ENCODE data around the gene NUP155. TPM values are rescaled to one million over a fixed set of nuclear protein-coding genes. Genes with fewer than 3 reads are reported as not detected.
"Not testable (repeated sequence)": the region's sequence is repeated elsewhere in the genome, so short reads cannot be mapped to it uniquely, and the experiment has no call there.

NUP155 gene
- total RNA-seq, 1 donor from 2014 or later, result 89.3 TPM

DNA sequence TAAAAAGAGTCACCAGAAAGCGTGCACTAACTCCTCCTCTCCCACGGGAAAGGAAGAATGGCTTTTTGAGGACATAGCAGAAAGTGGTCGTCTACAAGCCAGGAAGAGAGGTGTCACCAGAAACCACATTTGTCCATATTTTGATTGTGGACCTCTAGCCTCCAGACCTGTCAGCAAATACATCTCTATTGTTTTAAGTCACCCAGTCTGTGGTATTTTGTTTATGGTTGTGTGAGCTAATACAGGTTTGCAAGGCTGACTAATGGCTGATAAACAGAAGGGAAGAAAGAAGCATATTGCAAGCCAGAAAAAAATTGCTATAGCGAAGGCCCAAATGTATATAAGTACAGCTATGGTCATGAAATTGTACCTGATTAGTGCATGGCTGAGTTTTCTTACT, 29.6 kb upstream of the NUP155 start:
- no peak overlapping the region for H3K4me3 ChIP-seq
- H3F3A ChIP-seq (ENCODE audit: low read depth), result no peaks in the 10 kb centered on the region
- peaks cover 3% of the 10 kb centered on the region for H3K36me3 ChIP-seq
- no peaks in the 10 kb centered on the region for H3K4me1 ChIP-seq
- H3K4me1 Mint-ChIP-seq, result no peaks in the 10 kb centered on the region
- no peaks in the 10 kb centered on the region for H3K79me2 ChIP-seq (ENCODE audit: low read depth)
- no peak overlapping the region for H2AFZ ChIP-seq (replicated peaks)
- H3K9ac ChIP-seq, result no peak overlapping the region
- H3K4me3 Mint-ChIP-seq, result no peak overlapping the region
- no peak for DNase-seq (ENCODE audit: low spot score)
- no peak overlapping the region for H3K4me2 ChIP-seq
- H3K9me3 Mint-ChIP-seq, result no peaks in the 10 kb centered on the region
- H3K36me3 Mint-ChIP-seq, result peaks cover 12% of the 10 kb centered on the region
- H4K20me1 ChIP-seq (ENCODE audit: low read depth), result no peaks in the 10 kb centered on the region
- H3K27me3 ChIP-seq, result no peaks in the 10 kb centered on the region
- no peak overlapping the region for H3K27ac ChIP-seq
- H3K27ac Mint-ChIP-seq, result no peak overlapping the region
- H3K9me3 ChIP-seq (ENCODE audit: low read depth), result no peaks in the 10 kb centered on the region
- no peaks in the 10 kb centered on the region for H3K27me3 Mint-ChIP-seq (ENCODE audit: insufficient read depth, low read depth)
- TF ChIP-seq EZH2phosphoT487 (IDR thresholded peaks at IDR 0.05) (no peak), EZH2 (IDR thresholded peaks at IDR 0.05) (no peak)
- TF ChIP-seq, protein P1, sequence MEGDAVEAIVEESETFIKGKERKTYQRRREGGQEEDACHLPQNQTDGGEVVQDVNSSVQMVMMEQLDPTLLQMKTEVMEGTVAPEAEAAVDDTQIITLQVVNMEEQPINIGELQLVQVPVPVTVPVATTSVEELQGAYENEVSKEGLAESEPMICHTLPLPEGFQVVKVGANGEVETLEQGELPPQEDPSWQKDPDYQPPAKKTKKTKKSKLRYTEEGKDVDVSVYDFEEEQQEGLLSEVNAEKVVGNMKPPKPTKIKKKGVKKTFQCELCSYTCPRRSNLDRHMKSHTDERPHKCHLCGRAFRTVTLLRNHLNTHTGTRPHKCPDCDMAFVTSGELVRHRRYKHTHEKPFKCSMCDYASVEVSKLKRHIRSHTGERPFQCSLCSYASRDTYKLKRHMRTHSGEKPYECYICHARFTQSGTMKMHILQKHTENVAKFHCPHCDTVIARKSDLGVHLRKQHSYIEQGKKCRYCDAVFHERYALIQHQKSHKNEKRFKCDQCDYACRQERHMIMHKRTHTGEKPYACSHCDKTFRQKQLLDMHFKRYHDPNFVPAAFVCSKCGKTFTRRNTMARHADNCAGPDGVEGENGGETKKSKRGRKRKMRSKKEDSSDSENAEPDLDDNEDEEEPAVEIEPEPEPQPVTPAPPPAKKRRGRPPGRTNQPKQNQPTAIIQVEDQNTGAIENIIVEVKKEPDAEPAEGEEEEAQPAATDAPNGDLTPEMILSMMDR (IDR thresholded peaks at IDR 0.05), result no peak

DNA sequence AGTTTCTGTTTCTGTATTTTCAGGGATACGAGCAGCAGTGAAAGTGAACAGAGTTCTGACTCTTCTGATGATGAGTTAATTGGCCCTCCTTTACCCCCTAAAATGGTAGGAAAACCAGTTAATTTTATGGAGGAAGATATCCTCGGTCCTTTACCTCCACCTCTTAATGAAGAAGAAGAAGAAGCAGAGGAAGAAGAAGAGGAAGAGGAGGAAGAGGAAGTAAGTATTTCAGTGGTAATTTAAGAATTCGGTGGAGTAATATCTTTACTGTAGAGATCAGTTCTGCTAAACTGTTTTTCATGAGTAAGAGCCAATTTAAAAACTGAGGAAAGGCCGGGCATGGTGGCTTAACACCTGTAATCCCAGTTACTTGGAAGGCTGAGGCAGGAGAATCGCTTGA, 25.4 kb upstream of the NUP155 start:
- no peak overlapping the region for H3K9ac ChIP-seq
- peaks cover 3% of the 10 kb centered on the region for H3K36me3 ChIP-seq
- H3K27ac ChIP-seq, result no peak overlapping the region
- no peaks in the 10 kb centered on the region for H4K20me1 ChIP-seq (ENCODE audit: low read depth)
- Mint-ChIP-seq H3K36me3 (peaks cover 12% of the 10 kb centered on the region), H3K9me3 (no peaks in the 10 kb centered on the region), H3K4me3 (no peak overlapping the region), H3K4me1 (no peaks in the 10 kb centered on the region), H3K27me3 (ENCODE audit: insufficient read depth, low read depth) (no peaks in the 10 kb centered on the region), H3K27ac (no peak overlapping the region)
- H3K9me3 ChIP-seq (ENCODE audit: low read depth), result no peaks in the 10 kb centered on the region
- no peaks in the 10 kb centered on the region for H3K4me1 ChIP-seq
- TF ChIP-seq EZH2phosphoT487 (IDR thresholded peaks at IDR 0.05), result no peak
- H3K4me3 ChIP-seq, result no peak overlapping the region
- H3K4me2 ChIP-seq, result no peak overlapping the region
- H3K27me3 ChIP-seq, result no peaks in the 10 kb centered on the region
- H3F3A ChIP-seq (ENCODE audit: low read depth), result no peaks in the 10 kb centered on the region
- H2AFZ ChIP-seq (replicated peaks), result no peak overlapping the region
- no peak for DNase-seq (ENCODE audit: low spot score)
- no peaks in the 10 kb centered on the region for H3K79me2 ChIP-seq (ENCODE audit: low read depth)

DNA sequence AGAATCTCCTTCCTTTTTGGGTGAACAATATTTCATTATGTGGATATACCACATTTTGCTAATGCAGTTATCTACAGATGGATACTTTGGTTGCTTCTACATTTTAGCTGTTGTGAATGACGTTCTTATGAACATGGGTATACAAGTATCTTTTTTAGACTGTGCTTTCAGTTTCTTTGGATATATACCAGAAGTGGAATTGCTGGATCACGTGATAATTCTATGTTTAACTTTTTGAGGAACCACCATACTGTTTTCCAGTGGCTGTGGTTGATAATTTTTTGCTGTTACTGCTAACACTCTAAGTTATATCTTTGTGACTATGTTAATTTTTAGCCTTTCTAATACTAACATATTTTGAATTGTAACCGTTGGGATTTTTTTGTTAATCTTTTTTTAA, 20.7 kb upstream of the NUP155 start:
- H3K9me3 Mint-ChIP-seq, result no peaks in the 10 kb centered on the region

DNA sequence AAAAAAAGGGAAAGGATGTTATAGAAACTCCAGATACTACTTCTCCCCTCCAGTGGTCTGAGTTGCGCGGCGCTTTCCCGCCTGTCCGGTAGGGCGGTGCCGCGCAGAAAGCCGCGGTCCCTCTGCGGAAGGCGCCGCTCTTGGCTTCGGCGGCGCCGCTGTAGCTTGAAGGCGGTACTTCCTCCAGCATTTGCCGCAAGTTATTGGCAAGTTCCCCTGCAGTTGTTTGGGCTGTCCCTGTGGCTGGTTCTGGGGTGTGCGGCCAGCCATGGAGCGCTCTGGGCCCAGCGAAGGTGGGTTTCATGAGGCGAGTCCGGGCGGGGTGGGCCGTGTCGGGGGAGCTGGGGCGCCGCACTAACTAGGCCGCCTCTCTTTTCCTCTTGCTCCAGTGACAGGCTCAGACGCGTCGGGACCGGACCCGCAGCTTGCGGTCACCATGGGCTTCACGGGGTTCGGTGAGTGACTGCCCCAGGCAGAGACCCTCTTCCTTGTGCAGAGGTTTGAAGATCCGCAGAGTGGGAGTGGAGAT, 8.3 kb upstream of the NUP155 start, which contains the start of gene WDR70:
Gene WDR70, plus strand, starts transcription at position 219 of the 529 bp plus-strand sequence. Its CDS starts 50 bp downstream, at position 269.
- peak; percentile 92 for DNase-seq (ENCODE audit: low spot score)
- not testable (repeated sequence) for H3K27me3 Mint-ChIP-seq (ENCODE audit: insufficient read depth, low read depth); H3K27ac ChIP-seq; H3K9me3 ChIP-seq (ENCODE audit: low read depth); H4K20me1 ChIP-seq (ENCODE audit: low read depth); H3K4me1 ChIP-seq; H3K27me3 ChIP-seq; H3K36me3 Mint-ChIP-seq; H3K36me3 ChIP-seq; H3F3A ChIP-seq (ENCODE audit: low read depth); H3K79me2 ChIP-seq (ENCODE audit: low read depth); H3K27ac Mint-ChIP-seq; H3K4me1 Mint-ChIP-seq; H3K9me3 Mint-ChIP-seq
- peak within 1 kb of the TSS; percentile 92 for H3K4me3 Mint-ChIP-seq
- peak within 1 kb of the TSS; percentile 79 for H2AFZ ChIP-seq (replicated peaks)
- peak within 1 kb of the TSS; percentile 85 for H3K9ac ChIP-seq
- peak within 1 kb of the TSS; percentile 79 for H3K4me2 ChIP-seq
- TF ChIP-seq, protein P1 (IDR thresholded peaks at IDR 0.05), result peak; percentile 68
- H3K4me3 ChIP-seq, result peak within 1 kb of the TSS; percentile 95

More for the DNA sequence above, 20.7 kb upstream of the NUP155 start:
- Histone ChIP-seq H3K4me1 (no peaks in the 10 kb centered on the region), H4K20me1 (ENCODE audit: low read depth) (no peaks in the 10 kb centered on the region), H3K79me2 (ENCODE audit: low read depth) (no peaks in the 10 kb centered on the region), H3K4me2 (no peak overlapping the region), H3F3A (ENCODE audit: low read depth) (no peaks in the 10 kb centered on the region), H3K9ac (no peak overlapping the region), H3K4me3 (no peak overlapping the region), H3K9me3 (ENCODE audit: low read depth) (no peaks in the 10 kb centered on the region), H3K36me3 (no peaks in the 10 kb centered on the region), H2AFZ (replicated peaks) (no peak overlapping the region), H3K27me3 (no peaks in the 10 kb centered on the region), H3K27ac (no peak overlapping the region)
- H3K4me1 Mint-ChIP-seq, result no peaks in the 10 kb centered on the region
- no peak overlapping the region for H3K27ac Mint-ChIP-seq
- TF ChIP-seq, protein P1 (IDR thresholded peaks at IDR 0.05), result no peak
- TF ChIP-seq EZH2phosphoT487 (IDR thresholded peaks at IDR 0.05) (no peak), EZH2 (IDR thresholded peaks at IDR 0.05) (no peak)
- peaks cover 10% of the 10 kb centered on the region for H3K36me3 Mint-ChIP-seq
- no peaks in the 10 kb centered on the region for H3K27me3 Mint-ChIP-seq (ENCODE audit: insufficient read depth, low read depth)
- H3K4me3 Mint-ChIP-seq, result no peak overlapping the region
- DNase-seq (ENCODE audit: low spot score), result no peak

DNA sequence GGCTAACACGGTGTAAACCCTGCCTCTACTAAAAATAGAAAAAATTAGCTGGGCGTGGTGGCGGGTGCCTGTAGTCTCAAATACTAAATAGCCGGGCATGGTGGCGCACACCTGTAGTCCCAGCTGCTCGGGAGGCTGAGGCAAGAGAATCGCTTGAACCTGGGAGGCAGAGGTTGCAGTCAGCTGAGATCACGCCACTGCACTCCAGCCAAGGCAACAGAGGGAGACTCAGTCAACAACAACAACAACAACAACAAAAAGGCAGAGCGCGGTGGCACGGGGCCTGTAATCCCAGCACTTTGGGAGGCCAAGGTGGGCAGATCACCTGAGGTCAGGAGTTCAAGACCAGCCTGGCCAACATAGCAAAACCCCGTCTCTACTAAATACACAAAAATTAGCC, 7.2 kb upstream of the NUP155 start:
- not testable (repeated sequence) for H3K79me2 ChIP-seq (ENCODE audit: low read depth); H3K9me3 ChIP-seq (ENCODE audit: low read depth); H3K4me1 ChIP-seq; H4K20me1 ChIP-seq (ENCODE audit: low read depth); H3F3A ChIP-seq (ENCODE audit: low read depth); H3K27me3 ChIP-seq; H3K27ac Mint-ChIP-seq; H3K9ac ChIP-seq; H3K4me3 ChIP-seq; H3K4me1 Mint-ChIP-seq; DNase-seq (ENCODE audit: low spot score); H3K9me3 Mint-ChIP-seq; H3K36me3 ChIP-seq; H3K36me3 Mint-ChIP-seq; H3K27ac ChIP-seq; H2AFZ ChIP-seq (replicated peaks); H3K4me2 ChIP-seq; H3K27me3 Mint-ChIP-seq (ENCODE audit: insufficient read depth, low read depth)
- H3K4me3 Mint-ChIP-seq, result peak overlapping the region; percentile 59
